ENCODE measurements around the gene EIF4G1.

GRCh38 chr3:184358124-184358767, 43.8 kb downstream of the EIF4G1 start:
- TF ChIP-seq CTCF (IDR thresholded peaks at IDR 0.05): no peak
- no peak for TF ChIP-seq POLR2A (IDR thresholded peaks at IDR 0.05)
- no peak for TF ChIP-seq EP300 (IDR thresholded peaks at IDR 0.05)
